CD14-positive monocyte (primary cell): ENCODE results near the gene CARD9. TPM values are rescaled to one million over a fixed set of nuclear protein-coding genes. Genes with fewer than 3 reads are reported as not detected.
"Not testable (repeated sequence)": the region's sequence is repeated elsewhere in the genome, so short reads cannot be mapped to it uniquely, and the experiment has no call there.

Source experiments
- DNase-seq, 3 donors: peaks; one replicate each; pipeline ENCODE4 v3.0.0-alpha.2; 2011 to 2022
- H2AFZ ChIP-seq: 2 replicates; pipeline ENCODE4 v1.6.0; 2012; ENCODE audit warnings: mild to moderate bottlenecking, low read depth, low read length, inconsistent platforms; ENCODE audit not compliant: insufficient read depth, poor library complexity, severe bottlenecking
- H3K27ac ChIP-seq, 2 donors: 1 replicate in 1 of 2; 2 replicates in 1 of 2; pipeline ENCODE4 v1.5.1; 2012 to 2013; ENCODE audit warnings: low read length in 2 of 2, control low read depth in 1 of 2, inconsistent platforms in 1 of 2, low read depth in 1 of 2, mild to moderate bottlenecking in 1 of 2
- H3K27me3 ChIP-seq, 2 donors: one replicate each; pipeline versions ENCODE4 v1.6.0 to v1.6.1; 2011 to 2013; ENCODE audit warnings: low read length in 2 of 2; ENCODE audit not compliant: control insufficient read depth in 2 of 2, insufficient read depth in 2 of 2
- H3K36me3 ChIP-seq, 2 donors: replicated peaks in 1 of 2; 1 replicate in 1 of 2; 2 replicates in 1 of 2; pipeline versions ENCODE4 v1.5.1 to v1.6.1; 2012 to 2013; ENCODE audit warnings: low read length in 2 of 2, control low read depth in 1 of 2, inconsistent platforms in 1 of 2, mild to moderate bottlenecking in 1 of 2; ENCODE audit not compliant: insufficient read depth in 2 of 2, control insufficient read depth in 1 of 2
- H3K4me1 ChIP-seq, 2 donors: 1 replicate in 1 of 2; 2 replicates in 1 of 2; pipeline versions ENCODE4 v1.5.1 to v1.6.1; 2012 to 2013; ENCODE audit warnings: low read length in 2 of 2, control low read depth in 1 of 2, inconsistent platforms in 1 of 2, mild to moderate bottlenecking in 1 of 2, moderate library complexity in 1 of 2; ENCODE audit not compliant: insufficient read depth in 2 of 2, control insufficient read depth in 1 of 2
- H3K4me2 ChIP-seq: replicated peaks from 2 replicates; pipeline ENCODE3; 2012; ENCODE audit warnings: low read length, moderate library complexity, mild to moderate bottlenecking; ENCODE audit not compliant: poor library complexity, severe bottlenecking; ENCODE audit errors: extremely low read depth
- H3K4me3 ChIP-seq, 3 experiments: fragments of 200-600 bp in 1 of 3; sonication (generic) in 1 of 3; replicated peaks in 1 of 3; 1 replicate in 2 of 3; 2 replicates in 1 of 3; pipeline ENCODE4 v1.5.1; 2011 to 2013; ENCODE audit warnings: low read length in 3 of 3, mild to moderate bottlenecking in 3 of 3, control low read depth in 2 of 3, low read depth in 2 of 3, inconsistent platforms in 1 of 3, moderate library complexity in 1 of 3
- H3K79me2 ChIP-seq: 2 replicates; pipeline ENCODE4 v1.6.0; 2012; ENCODE audit warnings: mild to moderate bottlenecking, control low read depth, inconsistent platforms, low read length, moderate library complexity; ENCODE audit not compliant: insufficient read depth
- H3K9ac ChIP-seq: 2 replicates; pipeline ENCODE4 v1.6.0; 2017; ENCODE audit warnings: low read length, mild to moderate bottlenecking; ENCODE audit not compliant: insufficient read depth, poor library complexity, severe bottlenecking
- H3K9me3 ChIP-seq, 2 donors: replicated peaks in 1 of 2; 1 replicate in 1 of 2; 2 replicates in 1 of 2; pipeline versions ENCODE4 v1.5.1 to v1.6.1; 2012 to 2013; ENCODE audit warnings: low read length in 2 of 2, control low read depth in 1 of 2; ENCODE audit not compliant: control insufficient read depth in 1 of 2, insufficient read depth in 1 of 2
- H4K20me1 ChIP-seq: 2 replicates; pipeline ENCODE4 v1.6.0; 2012; ENCODE audit warnings: mild to moderate bottlenecking, low read length, control low read depth, moderate library complexity; ENCODE audit not compliant: insufficient read depth
- H3K27ac Mint-ChIP-seq, 7 donors: one replicate each; pipeline ENCODE4 v1.8.0; 2020; ENCODE audit warnings: mild to moderate bottlenecking in 7 of 7, mixed read lengths in 7 of 7, moderate library complexity in 6 of 7, inconsistent platforms in 2 of 7
- H3K27me3 Mint-ChIP-seq, 3 donors: one replicate each; pipeline ENCODE4 v1.8.0; 2021 to 2022; ENCODE audit warnings: low read depth in 3 of 3, mild to moderate bottlenecking in 3 of 3, mixed read lengths in 3 of 3, moderate library complexity in 3 of 3, inconsistent platforms in 1 of 3
- H3K36me3 Mint-ChIP-seq, 2 donors: one replicate each; pipeline ENCODE4 v1.8.0; 2020; ENCODE audit warnings: mixed read lengths in 2 of 2, inconsistent platforms in 1 of 2, mild to moderate bottlenecking in 1 of 2
- H3K4me1 Mint-ChIP-seq: one replicate; pipeline ENCODE4 v1.8.0; 2020; ENCODE audit warnings: mild to moderate bottlenecking, mixed read lengths
- H3K4me3 Mint-ChIP-seq, 2 donors: one replicate each; pipeline ENCODE4 v1.8.0; 2020; ENCODE audit warnings: mild to moderate bottlenecking in 2 of 2, mixed read lengths in 2 of 2, moderate library complexity in 1 of 2
- H3K9me3 Mint-ChIP-seq, 7 donors: one replicate each; pipeline ENCODE4 v1.8.0; 2020 to 2022; ENCODE audit warnings: mixed read lengths in 7 of 7, mild to moderate bottlenecking in 6 of 7, moderate library complexity in 6 of 7, inconsistent platforms in 2 of 7
- WGBS: methylation state at CpG from one replicate; pipeline ENCODE4 v1.1.5; 2013; ENCODE audit warnings: missing lambda C conversion rate; ENCODE audit not compliant: insufficient coverage; 5-methylcytosine and 5-hydroxymethylcytosine counted together
- intact Hi-C, 2 donors: fragments of 100-400 bp; cut with micrococcal nuclease; formaldehyde crosslinking; loops; one replicate each; pipeline versions ENCODE4 v1.15.0 to v1.15.1; 2023
- polyA plus RNA-seq, 3 donors: library from polyadenylated mRNA; depleted of rRNA in 1 of 3; unstranded in 2 of 3; stranded (reverse) in 1 of 3; fragments of 300-500 nt in 2 of 3; fragments of >200 nt in 1 of 3; fragmentation: Illumina TruSeq in 2 of 3; gene quantifications; 1 replicate in 2 of 3; 2 replicates in 1 of 3; pipeline ENCODE4 v1.2.3, GENCODE V29; 2012 to 2021
- TF ChIP-seq, protein P1 (sequence below): fragments of 200-600 bp; IDR thresholded peaks from one replicate; pipeline ENCODE4 v1.8.0; 2022; ENCODE audit warnings: antibody characterized with exemption, mild to moderate bottlenecking

The CARD9 gene
- polyA plus RNA-seq, 3 donors: 34.3 to 108 (median 41.4) TPM

DNA sequence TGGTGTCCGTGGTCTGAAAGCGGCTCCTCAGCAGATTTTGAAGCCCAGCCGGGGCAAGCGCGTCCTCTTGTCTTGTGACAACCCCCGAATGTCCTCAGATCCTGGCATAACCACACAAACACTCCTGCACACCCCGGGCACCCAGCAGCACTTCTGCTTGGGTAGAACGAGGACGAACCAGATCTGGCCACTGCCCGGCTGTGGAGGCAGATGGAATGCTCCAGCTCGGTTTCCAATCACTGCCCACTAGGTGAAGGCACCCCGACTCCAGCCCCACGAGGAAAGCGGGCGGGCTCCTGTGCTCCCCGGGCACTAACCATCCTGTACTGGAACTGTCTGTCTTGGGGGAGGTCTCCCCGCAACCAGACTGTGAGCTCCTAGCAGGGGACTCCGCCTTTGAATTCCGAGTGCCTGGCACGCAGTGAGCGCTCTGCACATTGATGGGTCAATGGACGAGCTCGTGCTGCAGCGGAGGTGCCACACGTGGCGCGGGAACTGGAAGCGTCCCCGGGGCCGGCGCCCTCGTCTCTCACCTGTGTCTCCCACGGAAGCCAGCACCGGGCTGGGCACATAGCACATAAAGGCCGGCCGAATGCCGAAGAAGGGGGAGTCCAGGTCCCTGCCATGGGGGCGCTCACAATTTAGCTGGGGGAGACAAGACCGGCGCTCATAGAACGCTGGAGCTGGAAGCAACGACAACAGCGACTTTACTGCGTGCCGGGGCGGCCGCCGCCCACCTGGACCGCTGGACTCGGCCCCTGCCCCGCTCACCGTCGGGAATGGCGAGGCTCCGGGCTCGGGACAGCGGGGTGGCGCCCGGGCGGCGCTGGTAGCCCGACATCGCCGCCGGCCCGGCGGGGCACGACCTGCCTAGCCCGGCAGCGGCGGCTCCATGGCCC is 36.3 kb upstream of the CARD9 start:
- intact Hi-C loops: loop anchor here in 1 of 2 donors (5.0 kb wide), 1 partner anchor 48 kb away; the partner anchor contains the start of gene DNLZ
- peaks cover 52 to 60% of the 10 kb centered on the region in 2 donors for H3K36me3 ChIP-seq
- H3K79me2 ChIP-seq: peaks cover 42% of the 10 kb centered on the region
- peak overlapping the region; percentile 94 for H3K9ac ChIP-seq
- TF ChIP-seq, protein P1, sequence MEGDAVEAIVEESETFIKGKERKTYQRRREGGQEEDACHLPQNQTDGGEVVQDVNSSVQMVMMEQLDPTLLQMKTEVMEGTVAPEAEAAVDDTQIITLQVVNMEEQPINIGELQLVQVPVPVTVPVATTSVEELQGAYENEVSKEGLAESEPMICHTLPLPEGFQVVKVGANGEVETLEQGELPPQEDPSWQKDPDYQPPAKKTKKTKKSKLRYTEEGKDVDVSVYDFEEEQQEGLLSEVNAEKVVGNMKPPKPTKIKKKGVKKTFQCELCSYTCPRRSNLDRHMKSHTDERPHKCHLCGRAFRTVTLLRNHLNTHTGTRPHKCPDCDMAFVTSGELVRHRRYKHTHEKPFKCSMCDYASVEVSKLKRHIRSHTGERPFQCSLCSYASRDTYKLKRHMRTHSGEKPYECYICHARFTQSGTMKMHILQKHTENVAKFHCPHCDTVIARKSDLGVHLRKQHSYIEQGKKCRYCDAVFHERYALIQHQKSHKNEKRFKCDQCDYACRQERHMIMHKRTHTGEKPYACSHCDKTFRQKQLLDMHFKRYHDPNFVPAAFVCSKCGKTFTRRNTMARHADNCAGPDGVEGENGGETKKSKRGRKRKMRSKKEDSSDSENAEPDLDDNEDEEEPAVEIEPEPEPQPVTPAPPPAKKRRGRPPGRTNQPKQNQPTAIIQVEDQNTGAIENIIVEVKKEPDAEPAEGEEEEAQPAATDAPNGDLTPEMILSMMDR: no peak
- peak overlapping the region; percentile 91 for H3K4me2 ChIP-seq
- no peaks in the 10 kb centered on the region for H3K27me3 ChIP-seq
- no peaks in the 10 kb centered on the region for H3K9me3 ChIP-seq
- Mint-ChIP-seq H3K36me3 (peaks cover 48 to 62% of the 10 kb centered on the region in 2 donors), H3K27ac (peak overlapping the region; percentile 38 to 95 (median 86)), H3K4me1 (peaks cover 29% of the 10 kb centered on the region), H3K4me3 (peak overlapping the region; percentile 86 to 91), H3K9me3 (peaks cover 0 to 2% (median 0%) of the 10 kb centered on the region in 7 donors), H3K27me3 (peaks cover 0 to 3% (median 0%) of the 10 kb centered on the region in 3 donors)
- H4K20me1 ChIP-seq: peaks cover 3% of the 10 kb centered on the region
- H3K27ac ChIP-seq: peak overlapping the region in 1 of 2 donors; percentile 77
- 5% methylated on average over 67 of the region's 71 CpGs for WGBS
- peaks cover 22 to 25% of the 10 kb centered on the region in 2 donors for H3K4me1 ChIP-seq
- peak overlapping the region; percentile 83 for H2AFZ ChIP-seq
- peak in 2 of 3 donors; percentile 3 to 20 for DNase-seq
- peak overlapping the region; percentile 65 to 85 (median 66) for H3K4me3 ChIP-seq

DNA sequence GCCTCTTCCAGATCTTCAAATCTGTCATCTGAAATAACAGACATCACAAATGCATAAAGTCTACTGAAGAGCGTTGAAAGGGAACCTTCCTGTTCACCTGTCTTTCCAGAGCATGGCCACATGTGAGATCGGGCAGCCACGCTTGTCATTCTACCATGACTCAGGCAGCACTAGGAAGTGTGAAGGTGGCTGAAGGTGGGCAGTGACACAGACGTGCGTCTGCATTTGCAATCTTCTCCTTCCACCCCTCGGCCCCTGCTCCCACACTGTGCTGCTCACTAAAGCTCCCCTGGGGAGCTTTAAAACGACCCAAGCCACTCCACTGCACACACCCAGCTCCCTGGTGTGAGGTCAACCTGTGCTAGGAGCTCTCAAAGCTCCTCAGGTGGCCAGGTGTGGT is 34.4 kb upstream of the CARD9 start:
- H3K9ac ChIP-seq: no peak overlapping the region
- TF ChIP-seq, protein P1: no peak
- H3K36me3 ChIP-seq: peaks cover 45 to 55% of the 10 kb centered on the region in 2 donors
- H3K27ac ChIP-seq: no peak overlapping the region
- no peak overlapping the region for H2AFZ ChIP-seq
- H3K4me2 ChIP-seq: no peak overlapping the region
- peaks cover 0 to 3% (median 0%) of the 10 kb centered on the region in 3 donors for H3K27me3 Mint-ChIP-seq
- 96% methylated on average over 3 of the region's 7 CpGs for WGBS
- H3K27me3 ChIP-seq: no peaks in the 10 kb centered on the region
- H3K4me3 Mint-ChIP-seq: no peak overlapping the region
- intact Hi-C loops: no loop called here
- no peak overlapping the region for H3K4me3 ChIP-seq
- peak overlapping the region in 1 of 7 donors; percentile 15 for H3K27ac Mint-ChIP-seq
- peaks cover 3% of the 10 kb centered on the region for H4K20me1 ChIP-seq
- no peak for DNase-seq
- H3K79me2 ChIP-seq: peaks cover 33% of the 10 kb centered on the region
- H3K4me1 ChIP-seq: peaks cover 22 to 25% of the 10 kb centered on the region in 2 donors
- H3K9me3 Mint-ChIP-seq: peaks cover 0 to 2% (median 0%) of the 10 kb centered on the region in 7 donors
- H3K4me1 Mint-ChIP-seq: peaks cover 30% of the 10 kb centered on the region
- H3K9me3 ChIP-seq: no peaks in the 10 kb centered on the region
- peaks cover 37 to 62% of the 10 kb centered on the region in 2 donors for H3K36me3 Mint-ChIP-seq

GRCh38 chr9:136407061-136407460 is 33.6 kb upstream of the CARD9 start:
- 100% methylated on average over 11 of the region's 28 CpGs for WGBS
- H3K4me2 ChIP-seq, H3K9me3 Mint-ChIP-seq, DNase-seq, H3K9ac ChIP-seq, H3K9me3 ChIP-seq, H3K27me3 Mint-ChIP-seq, intact Hi-C loops, H4K20me1 ChIP-seq, H2AFZ ChIP-seq, H3K4me3 ChIP-seq, H3K27me3 ChIP-seq, H3K27ac Mint-ChIP-seq, H3K27ac ChIP-seq, H3K4me3 Mint-ChIP-seq: not testable (repeated sequence)
- Histone ChIP-seq H3K36me3 (peaks cover 42 to 55% of the 10 kb centered on the region in 2 donors), H3K79me2 (peaks cover 25% of the 10 kb centered on the region), H3K4me1 (peaks cover 22 to 25% of the 10 kb centered on the region in 2 donors)
- H3K4me1 Mint-ChIP-seq: peaks cover 30% of the 10 kb centered on the region
- H3K36me3 Mint-ChIP-seq: peaks cover 37 to 63% of the 10 kb centered on the region in 2 donors
